HL-60 (cell line): ENCODE measurements around the gene OIP5.
"Not testable (repeated sequence)": the region's sequence is repeated elsewhere in the genome, so short reads cannot be mapped to it uniquely, and the experiment has no call there.

Experiments
- POLR2AphosphoS5 ChIP-seq: IDR thresholded peaks from 2 replicates; pipeline ENCODE4 v1.6.1; 2012; ENCODE audit warnings: low read depth
- REST ChIP-seq: IDR thresholded peaks from 2 replicates; pipeline ENCODE4 v1.6.1; 2012; ENCODE audit warnings: low read depth; ENCODE audit not compliant: insufficient replicate concordance
- TF ChIP-seq, protein P1 (sequence below): IDR thresholded peaks from one replicate; pipeline ENCODE4 v1.5.1; 2011; ENCODE audit warnings: low read length, control low read depth, inconsistent platforms; ENCODE audit not compliant: insufficient read depth

DNA sequence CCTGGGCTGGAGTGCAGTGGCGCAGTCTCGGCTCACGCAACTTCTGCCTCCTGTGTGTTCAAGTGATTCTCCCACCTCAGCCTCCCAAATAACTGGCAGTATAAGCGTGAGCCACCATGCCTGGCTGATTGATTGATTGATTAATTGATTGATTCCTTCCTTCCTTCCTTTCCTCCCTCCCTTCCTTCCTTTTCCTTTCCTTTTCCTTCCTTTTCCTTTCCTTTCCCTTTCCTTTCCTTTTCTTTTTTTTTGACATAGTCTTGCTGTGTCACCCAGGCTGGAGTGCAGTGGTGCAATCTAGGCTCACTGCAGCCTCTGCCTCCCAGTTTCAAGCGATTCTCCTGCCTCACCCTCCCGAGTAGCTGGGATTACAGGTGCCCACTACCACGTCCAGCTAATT, 71.5 kb downstream of the OIP5 start:
- TF ChIP-seq, protein P1, sequence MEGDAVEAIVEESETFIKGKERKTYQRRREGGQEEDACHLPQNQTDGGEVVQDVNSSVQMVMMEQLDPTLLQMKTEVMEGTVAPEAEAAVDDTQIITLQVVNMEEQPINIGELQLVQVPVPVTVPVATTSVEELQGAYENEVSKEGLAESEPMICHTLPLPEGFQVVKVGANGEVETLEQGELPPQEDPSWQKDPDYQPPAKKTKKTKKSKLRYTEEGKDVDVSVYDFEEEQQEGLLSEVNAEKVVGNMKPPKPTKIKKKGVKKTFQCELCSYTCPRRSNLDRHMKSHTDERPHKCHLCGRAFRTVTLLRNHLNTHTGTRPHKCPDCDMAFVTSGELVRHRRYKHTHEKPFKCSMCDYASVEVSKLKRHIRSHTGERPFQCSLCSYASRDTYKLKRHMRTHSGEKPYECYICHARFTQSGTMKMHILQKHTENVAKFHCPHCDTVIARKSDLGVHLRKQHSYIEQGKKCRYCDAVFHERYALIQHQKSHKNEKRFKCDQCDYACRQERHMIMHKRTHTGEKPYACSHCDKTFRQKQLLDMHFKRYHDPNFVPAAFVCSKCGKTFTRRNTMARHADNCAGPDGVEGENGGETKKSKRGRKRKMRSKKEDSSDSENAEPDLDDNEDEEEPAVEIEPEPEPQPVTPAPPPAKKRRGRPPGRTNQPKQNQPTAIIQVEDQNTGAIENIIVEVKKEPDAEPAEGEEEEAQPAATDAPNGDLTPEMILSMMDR = not testable (repeated sequence)
- TF ChIP-seq POLR2AphosphoS5, REST: not testable (repeated sequence)
